Small intestine (tissue), 7 donors: ENCODE measurements around the gene UBXN10. TPM values are rescaled to one million over a fixed set of nuclear protein-coding genes. Genes with fewer than 3 reads are reported as not detected.
A peak's percentile ranks its signal among the peaks of the same experiment; 100 is the strongest.

Experiments
- DNase-seq, 2 donors: peaks; one replicate each; pipeline versions ENCODE4 v3.0.0 to v3.0.0-alpha.2; 2013
- FAIRE-seq: peaks from 2 replicates; lab custom pipeline; 2012; peaks lifted over from hg19 to GRCh38; lab: Jason Lieb, UNC
- H3K27ac ChIP-seq, 3 donors: one replicate each; pipeline ENCODE4 v1.5.1; 2013; ENCODE audit warnings: low read length in 2 of 3, mild to moderate bottlenecking in 2 of 3, control low read depth in 1 of 3, inconsistent platforms in 1 of 3, low read depth in 1 of 3, moderate library complexity in 1 of 3
- H3K27me3 ChIP-seq, 3 donors: one replicate each; pipeline ENCODE4 v1.6.1; 2013; ENCODE audit warnings: low read length in 3 of 3, inconsistent platforms in 1 of 3; ENCODE audit not compliant: control insufficient read depth in 3 of 3, insufficient read depth in 3 of 3
- H3K36me3 ChIP-seq, 3 donors: one replicate each; pipeline ENCODE4 v1.6.1; 2013; ENCODE audit warnings: low read length in 3 of 3, inconsistent platforms in 1 of 3, low read depth in 1 of 3, mild to moderate bottlenecking in 1 of 3, moderate library complexity in 1 of 3; ENCODE audit not compliant: control insufficient read depth in 3 of 3, insufficient read depth in 2 of 3
- H3K4me1 ChIP-seq, 3 donors: one replicate each; pipeline ENCODE4 v1.6.1; 2013; ENCODE audit warnings: low read length in 2 of 3, inconsistent platforms in 1 of 3, low read depth in 1 of 3, mild to moderate bottlenecking in 1 of 3, moderate library complexity in 1 of 3; ENCODE audit not compliant: control insufficient read depth in 3 of 3, insufficient read depth in 2 of 3
- H3K4me3 ChIP-seq, 3 donors: one replicate each; pipeline ENCODE4 v1.5.1; 2013; ENCODE audit warnings: low read length in 3 of 3, control low read depth in 1 of 3, inconsistent platforms in 1 of 3, low read depth in 1 of 3, mild to moderate bottlenecking in 1 of 3, moderate library complexity in 1 of 3
- H3K9me3 ChIP-seq, 2 donors: one replicate each; pipeline ENCODE4 v1.6.1; 2013; ENCODE audit warnings: low read depth in 1 of 2, low read length in 1 of 2; ENCODE audit not compliant: control insufficient read depth in 2 of 2, insufficient read depth in 1 of 2
- WGBS, 3 donors: extraction: QIAGEN DNeasy Blood & Tissue Kit; methylation state at CpG; one replicate each; pipeline ENCODE4 v1.1.7; 2013; 5-methylcytosine and 5-hydroxymethylcytosine counted together
- polyA plus RNA-seq, 4 donors: library from polyadenylated mRNA; stranded (reverse) in 3 of 4; unstranded in 1 of 4; fragments of 200-250 nt in 3 of 4; fragments of 120-200 nt in 1 of 4; gene quantifications; one replicate each; pipeline versions ENCODE4 v1.2.1 to v1.2.3, GENCODE V29; 2013
- donor health status: healthy with polysubstance abuse.
- donor health status: control.
- donor health status: control.
- donor health status: Bipolar disorder and iron deficiency.
- donor health status: healthy.

Gene UBXN10
- polyA plus RNA-seq, 4 donors, result 0.22 to 1.6 (median 0.77) TPM

- DNase-seq, result no peak
- Histone ChIP-seq H3K27me3 (no peaks in the 10 kb centered on the region), H3K27ac (no peak overlapping the region), H3K4me1 (no peaks in the 10 kb centered on the region), H3K36me3 (no peaks in the 10 kb centered on the region), H3K9me3 (no peaks in the 10 kb centered on the region), H3K4me3 (no peak overlapping the region)
- WGBS, 3 donors, result 88 to 92% (median 89%) methylated on average over 9 of the region's 9 CpGs
- no peak for FAIRE-seq
These were observed 44.9 kb upstream of the UBXN10 start for GRCh38 chr1:20141001-20141400.

- no peak for DNase-seq
- Histone ChIP-seq H3K9me3 (no peaks in the 10 kb centered on the region), H3K27me3 (no peaks in the 10 kb centered on the region), H3K36me3 (no peaks in the 10 kb centered on the region), H3K4me3 (no peak overlapping the region), H3K27ac (no peak overlapping the region), H3K4me1 (no peaks in the 10 kb centered on the region)
- no peak for FAIRE-seq
- WGBS, 3 donors, result 87 to 90% (median 89%) methylated on average over 6 to 7 of the region's 7 CpGs
These were observed 44.4 kb upstream of the UBXN10 start for GRCh38 chr1:20141466-20141865.

- WGBS, 3 donors, result 76 to 85% (median 85%) methylated on average over 13 of the region's 13 CpGs
- no peaks in the 10 kb centered on the region for H3K36me3 ChIP-seq
- H3K4me3 ChIP-seq, result no peak overlapping the region
- H3K9me3 ChIP-seq, result no peaks in the 10 kb centered on the region
- no peaks in the 10 kb centered on the region for H3K4me1 ChIP-seq
- no peak overlapping the region for H3K27ac ChIP-seq
- DNase-seq (no peak), FAIRE-seq (no peak)
- no peaks in the 10 kb centered on the region for H3K27me3 ChIP-seq
These were observed 43.7 kb upstream of the UBXN10 start for GRCh38 chr1:20142001-20142710.

GRCh38 chr1:20143318-20143717, 42.6 kb upstream of the UBXN10 start:
- no peak overlapping the region for H3K4me3 ChIP-seq
- H3K4me1 ChIP-seq, result no peaks in the 10 kb centered on the region
- no peaks in the 10 kb centered on the region for H3K9me3 ChIP-seq
- WGBS, 3 donors, result 82 to 87% (median 87%) methylated on average over 8 of the region's 8 CpGs
- no peak for DNase-seq
- FAIRE-seq, result no peak
- H3K27me3 ChIP-seq, result no peaks in the 10 kb centered on the region
- H3K36me3 ChIP-seq, result no peaks in the 10 kb centered on the region
- no peak overlapping the region for H3K27ac ChIP-seq

GRCh38 chr1:20143734-20144565, 41.9 kb upstream of the UBXN10 start:
- Histone ChIP-seq H3K27ac (no peak overlapping the region), H3K4me3 (no peak overlapping the region), H3K36me3 (no peaks in the 10 kb centered on the region), H3K4me1 (no peaks in the 10 kb centered on the region), H3K27me3 (no peaks in the 10 kb centered on the region), H3K9me3 (no peaks in the 10 kb centered on the region)
- FAIRE-seq, result no peak
- DNase-seq, result peak in 1 of 2 donors; percentile 26
- WGBS, 3 donors, result 28 to 57% (median 42%) methylated on average over 13 of the region's 13 CpGs

GRCh38 chr1:20147846-20148570, 37.9 kb upstream of the UBXN10 start:
- Histone ChIP-seq H3K36me3 (no peaks in the 10 kb centered on the region), H3K4me1 (peaks cover 0 to 4% (median 0%) of the 10 kb centered on the region in 3 donors), H3K4me3 (no peak overlapping the region), H3K27ac (no peak overlapping the region), H3K9me3 (no peaks in the 10 kb centered on the region), H3K27me3 (no peaks in the 10 kb centered on the region)
- FAIRE-seq (no peak), DNase-seq (no peak)
- 51 to 74% (median 64%) methylated on average over 10 to 13 of the region's 13 CpGs for WGBS, 3 donors

- FAIRE-seq (no peak), DNase-seq (no peak)
- Histone ChIP-seq H3K4me3 (no peak overlapping the region), H3K27ac (no peak overlapping the region), H3K27me3 (no peaks in the 10 kb centered on the region), H3K9me3 (no peaks in the 10 kb centered on the region), H3K4me1 (peaks cover 0 to 4% (median 0%) of the 10 kb centered on the region in 3 donors), H3K36me3 (no peaks in the 10 kb centered on the region)
- WGBS, 3 donors, result 85 to 87% (median 87%) methylated on average over 12 to 13 of the region's 13 CpGs
These were observed 37.1 kb upstream of the UBXN10 start for GRCh38 chr1:20148571-20149500.
